HG03520 (cell line): ENCODE results near the gene CREBBP.

Experiments used
- ATAC-seq: cut with Tn5 transposase; IDR thresholded peaks from one replicate; pipeline ENCODE4 v1.9.1; 2021; ENCODE audit warnings: mild to moderate bottlenecking, moderate library complexity; ENCODE audit not compliant: unreplicated experiment

Gene CREBBP

GRCh38 chr16:3738541-3738940 is 142.0 kb downstream of the CREBBP start:
- no peak for ATAC-seq

- no peak for ATAC-seq
Measured at GRCh38 chr16:3738128-3738527, 142.4 kb downstream of the CREBBP start.

- ATAC-seq, result no peak
Measured at GRCh38 chr16:3737181-3737580, 143.3 kb downstream of the CREBBP start.

GRCh38 chr16:3736116-3736515 is 144.4 kb downstream of the CREBBP start:
- ATAC-seq, result no peak

GRCh38 chr16:3735541-3735940 is 145.0 kb downstream of the CREBBP start:
- no peak for ATAC-seq

- ATAC-seq, result no peak
Measured at GRCh38 chr16:3734758-3735221, 145.7 kb downstream of the CREBBP start.

- ATAC-seq, result no peak
Measured at GRCh38 chr16:3734084-3734757, 146.3 kb downstream of the CREBBP start.

- no peak for ATAC-seq
Measured at GRCh38 chr16:3732171-3732570, 148.3 kb downstream of the CREBBP start.

- no peak for ATAC-seq
Measured at GRCh38 chr16:3731126-3731935, 149.2 kb downstream of the CREBBP start.

GRCh38 chr16:3730161-3731125 is 150.1 kb downstream of the CREBBP start:
- ATAC-seq, result no peak

- no peak for ATAC-seq
Measured at GRCh38 chr16:3729161-3730112, 151.1 kb downstream of the CREBBP start.

GRCh38 chr16:3728424-3729160 is 151.9 kb downstream of the CREBBP start:
- ATAC-seq, result no peak

- no peak for ATAC-seq
Measured at GRCh38 chr16:3727806-3728381, 152.6 kb downstream of the CREBBP start.

- ATAC-seq, result no peak
Measured at GRCh38 chr16:3726021-3726687, 154.4 kb downstream of the CREBBP start.

GRCh38 chr16:3725276-3725675 is 155.2 kb downstream of the CREBBP start:
- no peak for ATAC-seq

- no peak for ATAC-seq
Measured at GRCh38 chr16:3722508-3722907, 158.0 kb downstream of the CREBBP start.

GRCh38 chr16:3720418-3720817 is 160.1 kb downstream of the CREBBP start:
- ATAC-seq, result no peak

GRCh38 chr16:3718628-3719027 is 161.9 kb downstream of the CREBBP start:
- no peak for ATAC-seq
